Left cardiac atrium (tissue), 4 donors: ENCODE results near the gene MYO1D. TPM values are rescaled to one million over a fixed set of nuclear protein-coding genes. Genes with fewer than 3 reads are reported as not detected.
"Not testable (repeated sequence)": the region's sequence is repeated elsewhere in the genome, so short reads cannot be mapped to it uniquely, and the experiment has no call there.

ENCODE experiments used
- ATAC-seq, 2 donors: fragments of 200-7000 bp; cut with Tn5 transposase; one replicate each; pipeline ENCODE4 v1.9.1; 2020; ENCODE audit warnings: mild to moderate bottlenecking in 2 of 2, moderate library complexity in 2 of 2
- DNase-seq: peaks from one replicate; pipeline ENCODE4 v3.0.0-alpha.2; 2020
- intact Hi-C, 2 donors: fragments of 100-400 bp; cut with DNase I; formaldehyde crosslinking; loops; one replicate each; pipeline versions ENCODE4 v1.14.1 to v1.15.1; 2022 to 2023
- total RNA-seq, 2 donors: library from RNA; stranded (reverse); fragmentation: NEBNext Ultra II Directional; extraction: Animal tissue kit (Norgen Biotek cat#: 25700); gene quantifications; one replicate each; pipeline ENCODE4 v1.2.1, GENCODE V29; 2021
- donor health status: DM: no; HTN: yes; CAD: no.
- donor health status: DM: no; HTN: yes; CAD: no; lungs with severe emphysema.
- donor health status: DM: yes; HTN: yes; CAD: no.
- donor health status: Dilated cardiomyopathy.

MYO1D gene
- total RNA-seq, 2 donors from 2014 or later: 9.5 to 21.8 TPM

DNA sequence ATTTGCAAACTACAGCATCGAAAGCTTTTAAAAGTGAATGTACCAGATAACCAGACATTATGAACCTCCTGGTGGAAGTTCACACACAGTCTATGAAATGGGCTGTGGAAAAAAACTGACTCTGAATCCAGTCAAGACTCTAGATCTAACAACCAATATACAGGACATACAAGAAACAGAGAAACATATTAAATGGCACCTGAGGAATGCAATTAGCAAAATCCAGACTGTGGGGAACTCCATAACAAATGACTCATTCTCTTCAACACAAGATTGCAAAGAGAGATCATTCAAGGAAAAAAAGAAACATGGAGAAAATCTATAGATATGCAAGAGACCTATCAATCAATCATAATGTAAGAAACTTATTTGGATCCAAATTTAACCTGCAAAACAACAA, 119.0 kb downstream of the MYO1D start:
- intact Hi-C loops: loop anchor here (5.0 to 10.0 kb wide), 2 partner anchors 273 to 296 kb away; partner anchors contain the start of gene CDK5R1 (in 1 of the 2)
- ATAC-seq (no peak), DNase-seq (no peak)

DNA sequence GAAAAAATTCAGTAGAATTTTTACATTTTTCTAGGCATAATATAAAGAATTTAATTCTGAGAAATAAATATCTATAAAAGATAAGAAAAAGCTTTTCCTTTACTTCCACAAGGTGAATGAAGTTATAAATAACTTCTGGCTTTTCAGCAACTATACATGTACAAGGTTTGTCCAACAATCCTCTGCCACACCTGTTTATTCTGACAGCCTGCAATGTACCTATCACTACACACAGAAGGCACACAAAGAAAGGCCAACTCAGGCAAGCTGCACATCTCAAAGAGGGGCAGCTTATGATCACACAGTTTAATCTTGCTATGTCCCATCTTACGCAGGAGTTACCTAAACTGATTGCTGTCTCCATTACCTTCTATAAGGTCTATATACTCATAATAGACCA, 120.2 kb downstream of the MYO1D start:
- intact Hi-C loops: loop anchor here (5.0 to 10.0 kb wide), 2 partner anchors 272 to 294 kb away; partner anchors contain the start of gene CDK5R1 (in 1 of the 2)
- no peak for ATAC-seq

DNA sequence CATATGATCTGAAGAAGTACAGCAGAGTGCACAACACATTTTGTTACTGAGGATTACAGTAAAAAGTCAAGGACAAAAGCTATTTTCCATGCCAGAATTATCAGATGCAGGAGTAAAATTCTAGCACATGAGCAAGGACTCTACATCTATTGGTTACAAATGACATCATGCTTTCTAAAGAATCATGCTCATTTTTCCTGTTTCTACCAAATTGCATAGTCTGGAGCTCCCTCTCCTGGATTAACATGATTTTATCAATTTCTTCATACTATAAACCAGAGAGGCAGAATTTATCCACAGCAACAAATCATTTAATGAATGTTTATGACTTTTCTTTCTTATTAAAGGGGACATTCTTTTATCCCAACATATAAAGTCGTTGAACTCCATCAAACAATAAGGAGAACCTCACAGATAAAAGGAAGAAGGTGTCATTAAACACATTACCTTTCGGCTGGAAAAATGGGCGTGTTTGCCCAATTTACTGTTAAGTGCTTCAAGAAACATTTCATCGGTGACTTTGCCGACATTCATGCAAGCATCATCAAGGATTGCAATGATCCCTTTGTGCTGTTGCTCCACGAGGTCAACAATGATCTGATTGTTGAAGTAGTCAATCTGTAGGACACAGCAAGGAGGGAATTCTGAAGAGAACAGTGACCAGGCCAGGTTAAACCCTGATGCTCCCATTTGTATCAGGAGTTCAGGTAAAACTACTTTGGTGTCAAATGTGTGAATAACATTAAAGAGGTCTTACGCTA, 121.7 kb downstream of the MYO1D start:
- intact Hi-C loops: loop anchor here (5.0 to 10.0 kb wide), 2 partner anchors 270 to 293 kb away; partner anchors contain the start of gene CDK5R1 (in 1 of the 2)
- peak; percentile 72 to 74 for ATAC-seq
- DNase-seq: no peak

More for the DNA sequence above, 120.2 kb downstream of the MYO1D start:
- no peak for DNase-seq

DNA sequence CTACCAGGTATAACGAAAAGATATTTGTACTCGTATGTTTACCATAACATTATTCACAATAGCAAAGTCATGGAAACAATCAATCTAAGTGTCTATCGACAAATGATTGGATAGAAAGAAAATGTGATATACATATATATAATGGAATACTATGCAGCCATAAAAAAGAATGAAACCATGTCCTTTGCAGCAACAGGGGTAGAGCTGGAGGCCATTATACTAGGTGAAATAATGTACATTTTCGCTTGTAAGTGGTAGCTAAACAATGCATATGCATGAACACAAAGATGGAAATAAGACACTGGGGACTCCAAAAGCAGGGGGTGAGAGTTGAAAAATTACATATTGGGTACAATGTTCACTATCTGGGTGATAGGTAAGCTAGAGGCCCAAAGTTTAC, 124.0 kb downstream of the MYO1D start:
- DNase-seq (no peak), ATAC-seq (no peak)
- intact Hi-C loops: loop anchor here in 1 of 2 donors (10.0 kb wide), 1 partner anchor 268 kb away; the partner anchor contains the start of gene CDK5R1

DNA sequence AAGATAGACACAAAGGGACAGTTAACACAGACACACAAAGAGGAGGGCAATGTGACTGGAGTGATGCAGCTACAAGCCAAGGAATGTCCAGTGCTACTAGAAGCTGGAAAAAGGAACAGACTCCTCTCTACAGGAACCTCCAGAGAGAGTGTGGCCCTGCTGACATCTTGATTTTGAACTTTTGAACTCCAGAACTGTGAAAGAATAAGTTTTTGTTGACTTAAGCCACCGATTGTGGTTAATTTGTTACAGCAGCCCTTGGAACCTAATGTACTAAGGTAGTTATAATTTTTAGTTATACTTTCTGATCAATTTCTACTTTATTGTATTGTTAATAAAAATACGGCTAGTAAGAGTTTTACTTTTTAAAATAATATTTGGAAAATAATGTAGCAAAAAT, 129.1 kb downstream of the MYO1D start:
- no peak for DNase-seq
- no peak for ATAC-seq
- intact Hi-C loops: no loop called here

DNA sequence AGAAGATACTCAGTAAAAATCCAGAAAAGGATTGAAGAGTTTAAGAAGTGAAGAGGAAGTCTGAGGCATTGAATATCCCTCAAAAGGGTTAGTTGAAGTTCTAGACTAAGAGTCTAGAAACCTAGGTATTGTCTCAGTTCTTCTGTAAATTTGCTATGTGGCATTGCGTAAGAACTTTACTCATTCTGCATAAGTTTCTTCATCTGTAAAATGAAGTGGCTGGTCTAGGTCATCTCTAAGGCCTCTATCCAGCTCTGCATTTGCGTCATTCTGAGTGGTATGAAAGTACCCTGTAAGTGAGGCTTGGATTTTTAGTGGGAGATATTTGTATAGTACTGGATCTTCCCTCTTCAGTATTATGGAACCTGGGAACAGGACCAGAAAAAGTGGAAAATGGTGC, 130.2 kb downstream of the MYO1D start:
- DNase-seq (no peak), ATAC-seq (no peak)
- intact Hi-C loops: no loop called here

DNA sequence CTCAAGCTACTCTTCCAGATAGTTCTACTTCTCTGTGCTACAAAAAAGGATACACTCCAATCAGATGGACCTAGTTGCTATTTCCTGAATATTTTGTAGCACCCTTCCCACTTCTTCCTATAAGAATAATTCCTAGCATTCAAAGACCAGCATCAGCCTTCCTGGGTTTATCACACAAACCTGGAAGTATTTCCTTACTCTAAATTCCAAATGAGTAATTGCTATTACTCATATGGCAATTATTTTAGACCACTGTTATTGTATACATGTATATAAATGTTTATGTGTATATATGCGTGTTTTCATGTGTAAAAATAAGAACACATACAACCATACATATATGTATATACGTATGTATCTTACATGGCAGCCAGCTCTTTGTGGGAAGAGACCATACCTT, 130.6 kb downstream of the MYO1D start:
- intact Hi-C loops: no loop called here
- ATAC-seq (no peak), DNase-seq (no peak)

DNA sequence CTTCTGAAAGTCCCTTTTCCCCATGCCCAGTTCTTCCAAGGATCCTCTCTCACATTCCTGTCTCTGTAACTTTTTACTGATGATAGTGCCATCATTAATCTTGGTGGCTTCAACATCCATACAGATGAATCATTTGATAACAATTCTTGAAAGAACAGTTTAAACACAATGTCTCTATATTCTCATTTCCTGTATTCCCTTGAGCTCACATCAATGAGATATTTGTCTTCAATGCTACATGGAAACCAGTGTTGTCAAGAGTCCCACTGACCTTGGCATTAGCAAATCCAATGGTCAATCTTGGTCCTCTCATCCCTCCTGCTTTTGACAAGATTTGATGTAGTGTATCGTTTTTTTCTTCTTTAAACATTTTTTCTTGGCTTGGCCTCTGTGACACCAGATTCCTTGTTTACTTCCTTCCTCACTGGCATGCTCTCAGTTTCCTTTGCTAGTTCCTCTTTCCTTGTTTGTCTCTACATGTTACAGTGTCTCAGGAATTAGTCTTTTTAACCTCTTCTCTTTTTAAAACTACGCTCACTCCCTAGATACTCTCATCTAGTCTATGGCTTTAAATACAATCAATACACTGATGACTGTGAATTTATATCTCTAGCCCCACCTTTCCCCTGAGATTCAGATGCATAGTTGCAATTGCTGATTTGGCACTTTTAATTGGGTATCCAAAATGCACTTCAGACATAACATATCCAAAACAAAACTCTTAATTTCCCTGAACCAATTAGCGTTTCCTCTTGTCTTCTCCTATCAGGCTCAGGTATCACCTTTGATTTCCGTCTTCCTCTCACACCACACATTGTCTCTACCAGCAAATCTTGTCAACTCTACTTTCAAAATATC, 134.0 kb downstream of the MYO1D start:
- ATAC-seq: no peak
- intact Hi-C loops: no loop called here
- DNase-seq: no peak

DNA sequence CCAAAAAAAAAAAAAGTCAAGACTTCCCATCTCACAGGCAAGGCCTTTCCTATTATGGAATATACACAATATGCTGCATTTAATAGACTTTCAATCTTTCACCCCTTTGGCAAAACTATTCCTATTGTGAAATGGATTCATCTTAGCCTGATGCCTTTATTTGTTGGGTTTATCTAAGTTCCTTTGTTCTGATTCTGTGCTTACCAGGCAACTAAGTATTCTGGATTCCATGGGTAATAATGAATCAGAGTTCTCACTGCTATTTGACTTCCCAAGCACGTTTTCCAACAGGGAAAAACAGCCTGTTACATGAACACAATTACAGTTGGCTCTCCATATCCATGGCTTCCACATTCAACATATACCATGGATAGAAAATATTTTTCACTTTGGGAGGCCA, 135.5 kb downstream of the MYO1D start:
- ATAC-seq (no peak), DNase-seq (no peak)
- intact Hi-C loops: no loop called here

DNA sequence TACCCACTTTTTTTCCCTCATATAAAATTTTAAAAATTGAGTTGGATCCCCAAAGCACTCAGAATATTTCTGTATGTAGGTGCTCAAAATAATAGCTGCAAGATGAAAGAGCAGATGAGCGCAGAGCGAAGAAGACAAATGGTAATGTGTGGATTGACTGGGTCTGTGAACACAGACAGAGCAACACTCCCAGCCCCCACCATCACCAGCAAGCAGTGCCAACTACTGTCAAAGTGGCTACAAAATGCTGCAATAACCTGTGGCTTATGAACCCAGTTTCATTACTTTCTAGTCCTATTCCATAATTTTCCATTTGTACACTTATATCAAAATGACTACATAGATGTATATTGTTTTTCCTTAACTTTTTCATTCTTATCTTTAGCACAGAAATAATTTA, 137.2 kb downstream of the MYO1D start:
- intact Hi-C loops: no loop called here
- ATAC-seq (no peak), DNase-seq (no peak)

DNA sequence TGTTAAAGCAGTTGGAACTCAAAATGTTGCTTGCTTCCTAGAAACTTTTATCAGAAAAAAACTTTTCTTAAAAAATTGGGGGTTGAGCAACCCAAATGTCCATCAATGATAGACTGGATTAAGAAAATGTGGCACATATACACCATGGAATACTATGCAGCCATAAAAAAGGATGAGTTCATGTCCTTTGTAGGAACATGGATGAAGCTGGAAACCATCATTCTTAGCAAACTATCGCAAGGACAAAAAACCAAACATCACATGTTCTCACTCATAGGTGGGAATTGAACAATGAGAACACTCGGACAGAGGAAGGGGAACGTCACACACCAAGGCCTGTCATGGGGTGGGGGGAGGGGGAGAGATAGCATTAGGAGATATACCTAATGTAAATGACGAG, 137.8 kb downstream of the MYO1D start:
- intact Hi-C loops, DNase-seq, ATAC-seq: not testable (repeated sequence)

DNA sequence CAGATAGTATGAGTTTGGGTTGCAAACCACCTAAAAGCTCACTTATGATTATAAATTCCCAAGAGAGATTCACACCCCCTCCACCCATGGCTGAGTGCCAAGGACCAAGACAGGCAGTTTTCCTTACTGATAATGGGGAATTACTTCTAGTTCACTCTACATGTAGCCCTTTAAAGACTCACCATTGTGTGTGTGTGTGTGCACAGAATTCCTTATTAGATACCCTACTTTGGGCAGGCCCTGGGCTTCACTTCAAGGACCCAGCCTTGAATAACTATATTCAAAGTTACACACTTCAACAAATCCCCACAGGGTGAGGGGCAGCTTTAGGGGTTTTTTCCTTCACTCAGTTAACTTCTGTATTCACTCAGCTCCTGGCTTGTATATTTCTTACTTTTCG, 143.5 kb downstream of the MYO1D start:
- no peak for ATAC-seq
- intact Hi-C loops: no loop called here
- DNase-seq: no peak

DNA sequence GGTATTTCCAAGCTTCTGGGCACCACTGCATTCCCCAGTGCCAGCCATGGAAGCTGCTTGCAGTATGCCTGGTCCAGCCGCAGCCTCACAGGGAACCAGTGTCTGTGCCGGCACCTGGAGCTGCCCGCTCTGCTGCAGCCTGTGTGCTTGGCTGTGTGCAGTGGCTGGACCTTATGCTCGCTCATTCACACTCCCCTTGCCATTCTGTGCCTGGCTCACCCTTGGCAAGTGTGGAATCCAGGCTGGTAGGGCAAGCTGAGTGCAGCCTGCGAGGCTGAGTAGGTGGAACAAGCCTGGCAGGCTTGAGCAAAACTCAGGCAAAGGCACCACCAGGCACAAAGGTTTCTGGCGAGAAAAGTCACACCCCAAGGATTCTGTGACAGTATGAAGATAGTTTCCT, 144.0 kb downstream of the MYO1D start:
- intact Hi-C loops: no loop called here
- DNase-seq: no peak
- no peak for ATAC-seq

DNA sequence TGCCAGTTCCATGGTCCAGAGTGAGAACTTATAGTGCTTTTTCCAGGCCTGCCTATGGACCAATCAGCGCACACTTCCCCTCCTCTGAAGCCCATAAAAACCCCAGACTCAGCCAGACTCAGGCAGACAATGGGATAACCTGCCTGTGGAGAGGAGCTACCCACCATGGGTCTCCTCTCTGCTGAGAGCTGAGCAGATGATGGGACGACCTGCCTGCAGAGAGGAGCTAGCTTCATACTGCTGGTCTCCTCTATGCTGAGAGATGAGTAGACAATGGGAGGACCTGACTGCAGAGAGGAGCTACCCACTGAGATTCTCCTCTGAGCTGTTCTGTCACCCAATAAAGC, 144.7 kb downstream of the MYO1D start:
- intact Hi-C loops: no loop called here
- ATAC-seq: no peak

DNA sequence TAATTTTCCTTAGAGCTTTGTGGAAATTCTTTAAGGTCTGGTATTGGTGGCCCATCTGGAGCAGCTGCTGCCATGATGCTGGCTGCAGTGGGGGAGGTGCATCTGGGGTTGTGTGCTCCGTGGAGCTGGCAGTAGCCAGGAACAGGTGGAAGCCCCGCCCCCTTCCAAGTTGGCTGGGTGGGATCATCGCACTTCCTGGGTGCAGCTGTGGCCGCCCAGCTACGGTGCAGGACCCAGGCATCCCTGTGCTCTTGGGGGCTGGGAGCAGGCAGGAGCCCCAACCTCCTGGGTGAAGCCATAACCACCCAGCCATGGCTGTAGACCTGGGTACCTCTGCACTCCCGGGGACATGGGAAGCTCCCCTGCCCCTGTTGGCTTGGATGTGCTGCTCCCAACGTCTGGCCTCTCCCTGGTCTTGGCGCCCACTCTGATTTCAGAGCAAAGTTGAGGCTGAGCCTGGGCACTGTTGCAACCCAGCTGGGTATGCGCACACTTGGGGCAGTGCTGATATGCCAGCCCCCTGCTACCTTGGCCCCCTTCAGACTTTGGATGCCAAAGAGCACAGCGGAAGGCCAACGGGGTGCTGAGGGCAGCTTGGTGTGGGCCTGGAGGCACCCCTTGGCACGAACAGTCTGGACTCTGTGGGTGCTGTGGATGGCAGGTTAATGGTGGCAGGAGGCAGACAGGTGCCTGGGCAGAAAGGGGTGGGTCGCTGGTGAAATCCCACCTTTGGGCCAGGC, 145.2 kb downstream of the MYO1D start:
- DNase-seq: no peak
- no peak for ATAC-seq
- intact Hi-C loops: no loop called here

More for the DNA sequence above, 144.7 kb downstream of the MYO1D start:
- no peak for DNase-seq

DNA sequence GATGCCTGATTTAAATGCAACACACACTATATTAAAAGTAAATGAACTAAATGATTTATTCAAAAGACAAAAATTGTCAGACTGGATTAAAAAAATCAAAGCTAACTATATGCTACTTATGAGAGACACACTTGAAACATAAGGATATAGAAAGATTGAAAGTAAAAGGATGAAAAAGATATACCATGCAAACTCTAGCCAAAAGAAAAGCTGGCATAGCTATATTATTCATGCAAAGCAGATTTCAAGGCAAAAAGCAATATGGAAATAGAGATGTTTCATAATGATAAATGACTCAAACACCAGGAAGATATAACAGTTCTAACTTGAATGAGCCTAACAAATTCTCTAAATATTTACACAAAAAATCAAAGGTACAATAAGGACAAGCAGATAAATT, 149.2 kb downstream of the MYO1D start:
- ATAC-seq (no peak), DNase-seq (no peak)
- intact Hi-C loops: no loop called here

DNA sequence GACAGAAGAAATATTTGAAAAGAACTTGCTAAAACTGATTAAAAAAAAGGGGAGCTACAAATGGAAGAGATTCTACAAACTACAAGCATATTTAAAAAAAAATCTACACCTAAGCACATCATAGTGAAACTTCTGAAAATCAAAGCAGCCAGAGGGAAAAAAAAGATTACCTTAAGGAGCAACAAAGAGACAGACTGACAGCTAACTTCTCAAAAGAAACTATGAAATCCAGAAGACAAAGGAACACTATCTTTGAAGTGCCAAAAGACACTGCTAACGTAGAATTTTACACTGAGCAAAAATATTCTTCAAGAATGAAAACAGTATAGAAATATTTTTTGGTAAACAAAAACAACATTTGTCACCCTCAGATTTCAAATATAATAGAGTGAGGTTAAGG, 151.2 kb downstream of the MYO1D start:
- ATAC-seq (no peak), DNase-seq (no peak)
- intact Hi-C loops: no loop called here

DNA sequence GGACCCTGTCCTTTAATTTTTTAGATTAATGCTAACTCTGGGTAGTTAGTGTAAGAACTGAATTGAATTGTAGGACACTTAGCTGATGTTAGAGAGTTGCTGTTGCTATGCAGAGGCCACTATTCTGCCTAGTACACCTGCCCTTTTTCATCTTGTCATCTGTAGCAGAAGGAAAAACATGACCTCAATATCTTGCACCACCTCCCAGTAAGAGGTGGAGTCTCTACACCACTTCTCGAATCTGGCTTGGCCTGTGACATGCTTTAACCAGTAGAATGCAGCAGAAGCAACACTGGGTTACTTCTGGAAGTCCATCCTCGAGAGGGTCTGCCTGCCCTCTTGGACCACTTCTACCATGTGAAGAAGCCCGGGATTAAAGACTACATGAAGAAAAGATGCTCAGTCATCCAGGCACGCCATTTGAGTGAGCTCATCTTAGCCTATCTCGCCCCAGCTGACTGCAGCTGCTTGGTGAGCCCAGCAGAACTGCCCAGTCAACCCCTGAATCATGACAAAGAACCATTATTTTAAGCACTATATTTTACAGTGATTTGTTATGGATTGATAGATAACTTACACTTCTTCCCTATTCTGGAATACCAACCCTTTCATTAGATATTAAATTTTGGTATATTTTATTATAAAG, 153.5 kb downstream of the MYO1D start:
- intact Hi-C loops: no loop called here
- ATAC-seq (peak in 1 of 2 donors; percentile 86), DNase-seq (peak; percentile 51)

DNA sequence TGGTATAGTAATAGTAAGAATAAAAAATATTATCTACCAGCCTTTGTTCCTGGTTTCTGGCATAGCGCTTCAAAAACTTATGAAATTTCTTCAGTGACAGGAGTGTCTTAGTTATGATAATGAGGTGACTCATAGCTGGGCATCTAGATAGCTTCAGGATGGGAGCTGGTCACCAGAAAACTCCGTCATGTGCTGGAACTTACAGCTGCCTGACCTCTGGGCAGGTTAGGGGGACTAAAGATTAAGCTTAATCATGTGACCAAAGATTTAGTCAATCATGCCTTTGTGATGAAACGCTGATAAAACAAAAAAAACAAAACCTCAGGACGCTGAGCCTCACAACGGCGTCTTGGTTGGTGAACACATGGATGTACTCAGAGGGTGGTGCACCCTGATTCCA, 154.2 kb downstream of the MYO1D start:
- DNase-seq (no peak), ATAC-seq (no peak)
- intact Hi-C loops: no loop called here
